IMR-90 (cell line): ENCODE results near the gene CST3.

Experiments
- BHLHE40 ChIP-seq: fragments of 150-350 bp; IDR thresholded peaks from 2 replicates; pipeline ENCODE4 v1.6.1; 2016; ENCODE audit warnings: mild to moderate bottlenecking, low read depth, low read length
- CTCF ChIP-seq: conservative IDR thresholded peaks from 2 replicates; pipeline ENCODE4 v1.5.1; 2012; ENCODE audit warnings: mild to moderate bottlenecking, low read depth, low read length, improper control_type of control experiment
- POLR2A ChIP-seq: IDR thresholded peaks from 2 replicates; pipeline ENCODE4 v1.6.1; 2012; ENCODE audit warnings: mild to moderate bottlenecking, low read depth, low read length
- SMC3 ChIP-seq: fragments of 150-350 bp; IDR thresholded peaks from 2 replicates; pipeline ENCODE4 v1.6.1; 2016; ENCODE audit warnings: low read depth, mild to moderate bottlenecking, antibody characterized with exemption, low read length, moderate library complexity

DNA sequence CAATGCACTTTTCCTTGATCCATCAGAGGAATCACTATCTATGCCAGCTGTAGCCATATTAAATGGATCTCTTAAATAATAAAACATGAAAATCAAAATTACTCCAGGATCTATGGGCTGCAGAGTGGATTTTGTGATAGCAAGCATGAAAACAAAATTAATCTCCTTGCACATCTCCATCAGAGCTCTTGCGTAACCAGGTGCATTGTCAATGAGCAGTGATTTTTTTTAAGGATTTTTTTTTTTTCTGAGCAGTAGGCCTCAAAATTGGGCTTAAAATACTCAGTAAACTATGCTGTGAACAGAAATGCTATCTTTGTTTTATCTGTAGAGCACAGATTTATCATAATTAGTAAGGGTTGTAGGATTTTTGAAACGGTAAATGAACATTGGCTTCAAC, 11.5 kb upstream of the CST3 start:
- TF ChIP-seq POLR2A (no peak), CTCF (no peak), SMC3 (no peak), BHLHE40 (no peak)
